ENCODE measurements around the gene GLG1. TPM values are rescaled to one million over a fixed set of nuclear protein-coding genes. Genes with fewer than 3 reads are reported as not detected.
"Not testable (repeated sequence)": the region's sequence is repeated elsewhere in the genome, so short reads cannot be mapped to it uniquely, and the experiment has no call there.

Gene GLG1
- total and polyA plus RNA-seq, 9 donors = 84.4 to 144 (median 123) TPM

- Histone ChIP-seq H3K27ac (ENCODE audit: low read length) (no peak overlapping the region), H3K27me3 (ENCODE audit: control insufficient read depth, insufficient read depth, low read length) (no peaks in the 10 kb centered on the region), H3K4me3 (ENCODE audit: low read length) (no peak overlapping the region), H3K9me3 (replicated peaks; ENCODE audit: control insufficient read depth, low read depth, low read length) (no peaks in the 10 kb centered on the region), H3K4me1 (ENCODE audit: control insufficient read depth, insufficient read depth, low read length) (no peaks in the 10 kb centered on the region), H3K36me3 (ENCODE audit: control insufficient read depth, insufficient read depth, low read length) (peaks cover 2% of the 10 kb centered on the region)
- no peak for DNase-seq
- WGBS (ENCODE audit: insufficient coverage) = 79% methylated on average over 3 of the region's 5 CpGs
Observed at GRCh38 chr16:74565378-74565777, 41.5 kb downstream of the GLG1 start.

DNA sequence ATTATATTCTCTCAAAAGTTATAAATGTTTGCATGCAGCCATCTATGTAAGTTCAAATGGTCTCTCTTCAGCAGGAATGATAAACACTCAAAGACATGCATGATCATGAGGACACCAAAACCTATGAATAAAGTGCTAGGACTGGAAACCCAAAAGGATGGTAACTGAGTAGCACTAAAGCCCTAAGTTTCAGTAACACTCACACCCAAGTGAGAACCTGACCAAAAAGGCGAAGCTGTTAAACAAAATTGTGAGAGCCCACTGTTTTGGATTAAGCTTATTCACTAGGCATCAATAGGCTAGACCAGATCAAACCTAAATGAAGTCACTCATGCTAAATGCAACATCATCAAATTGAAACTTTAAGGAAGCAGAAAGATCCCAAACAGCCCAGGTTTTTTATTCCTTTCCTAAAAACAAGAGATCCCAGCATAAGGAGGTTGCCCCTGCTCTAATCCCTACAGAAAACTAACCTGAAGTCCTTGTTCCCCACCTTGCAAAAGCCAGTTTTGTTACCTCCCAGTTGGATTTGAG lies 42.4 kb downstream of the GLG1 start:
- DNase-seq = no peak
- H3K36me3 ChIP-seq (ENCODE audit: control insufficient read depth, insufficient read depth, low read length) = peaks cover 2% of the 10 kb centered on the region
- WGBS (ENCODE audit: insufficient coverage) = no CpG with 5 or more reads among the region's 1 CpG
- no peaks in the 10 kb centered on the region for H3K9me3 ChIP-seq (replicated peaks; ENCODE audit: control insufficient read depth, low read depth, low read length)
- no peak overlapping the region for H3K27ac ChIP-seq (ENCODE audit: low read length)
- H3K4me1 ChIP-seq (ENCODE audit: control insufficient read depth, insufficient read depth, low read length) = no peaks in the 10 kb centered on the region
- no peak overlapping the region for H3K4me3 ChIP-seq (ENCODE audit: low read length)
- H3K27me3 ChIP-seq (ENCODE audit: control insufficient read depth, insufficient read depth, low read length) = no peaks in the 10 kb centered on the region

GRCh38 chr16:74563828-74564263 lies 43.1 kb downstream of the GLG1 start:
- DNase-seq = no peak
- H3K27me3 ChIP-seq (ENCODE audit: control insufficient read depth, insufficient read depth, low read length) = no peaks in the 10 kb centered on the region
- no peak overlapping the region for H3K27ac ChIP-seq (ENCODE audit: low read length)
- WGBS (ENCODE audit: insufficient coverage) = 94% methylated on average over 6 of the region's 7 CpGs
- H3K4me1 ChIP-seq (ENCODE audit: control insufficient read depth, insufficient read depth, low read length) = no peaks in the 10 kb centered on the region
- no peaks in the 10 kb centered on the region for H3K9me3 ChIP-seq (replicated peaks; ENCODE audit: control insufficient read depth, low read depth, low read length)
- H3K4me3 ChIP-seq (ENCODE audit: low read length) = no peak overlapping the region
- H3K36me3 ChIP-seq (ENCODE audit: control insufficient read depth, insufficient read depth, low read length) = peaks cover 2% of the 10 kb centered on the region

DNA sequence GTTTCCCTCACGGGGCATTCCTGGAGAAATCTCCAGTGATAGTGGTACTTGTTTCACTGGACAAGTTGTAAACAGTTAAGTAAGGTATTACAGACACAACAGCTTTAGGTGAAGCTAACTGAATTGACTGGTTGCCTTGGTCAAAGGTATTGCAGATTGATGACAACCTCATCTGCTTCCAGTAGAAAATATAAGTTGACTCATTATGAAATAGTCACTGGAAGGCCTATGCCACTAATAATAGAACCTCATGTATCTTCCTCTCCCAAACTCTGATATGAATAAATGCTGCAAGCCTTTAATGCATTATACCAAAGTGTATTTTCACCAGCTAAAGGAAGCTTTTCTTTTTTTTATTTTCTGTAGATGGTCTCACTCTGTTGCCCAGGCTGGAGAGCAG lies 44.8 kb downstream of the GLG1 start:
- WGBS (ENCODE audit: insufficient coverage) = 100% methylated on average over 1 of the region's 1 CpG
- Histone ChIP-seq H3K4me1 (ENCODE audit: control insufficient read depth, insufficient read depth, low read length) (no peaks in the 10 kb centered on the region), H3K27me3 (ENCODE audit: control insufficient read depth, insufficient read depth, low read length) (no peaks in the 10 kb centered on the region), H3K4me3 (ENCODE audit: low read length) (no peak overlapping the region), H3K9me3 (replicated peaks; ENCODE audit: control insufficient read depth, low read depth, low read length) (no peaks in the 10 kb centered on the region), H3K27ac (ENCODE audit: low read length) (no peak overlapping the region), H3K36me3 (ENCODE audit: control insufficient read depth, insufficient read depth, low read length) (peaks cover 5% of the 10 kb centered on the region)
- no peak for DNase-seq

- no peaks in the 10 kb centered on the region for H3K9me3 ChIP-seq (replicated peaks; ENCODE audit: control insufficient read depth, low read depth, low read length)
- H3K4me3 ChIP-seq (ENCODE audit: low read length) = no peak overlapping the region
- no CpG with 5 or more reads among the region's 2 CpGs for WGBS (ENCODE audit: insufficient coverage)
- H3K27me3 ChIP-seq (ENCODE audit: control insufficient read depth, insufficient read depth, low read length) = no peaks in the 10 kb centered on the region
- no peak overlapping the region for H3K27ac ChIP-seq (ENCODE audit: low read length)
- no peak for DNase-seq
- H3K4me1 ChIP-seq (ENCODE audit: control insufficient read depth, insufficient read depth, low read length) = no peaks in the 10 kb centered on the region
- H3K36me3 ChIP-seq (ENCODE audit: control insufficient read depth, insufficient read depth, low read length) = peaks cover 5% of the 10 kb centered on the region
Observed at GRCh38 chr16:74561626-74562025, 45.3 kb downstream of the GLG1 start.

DNA sequence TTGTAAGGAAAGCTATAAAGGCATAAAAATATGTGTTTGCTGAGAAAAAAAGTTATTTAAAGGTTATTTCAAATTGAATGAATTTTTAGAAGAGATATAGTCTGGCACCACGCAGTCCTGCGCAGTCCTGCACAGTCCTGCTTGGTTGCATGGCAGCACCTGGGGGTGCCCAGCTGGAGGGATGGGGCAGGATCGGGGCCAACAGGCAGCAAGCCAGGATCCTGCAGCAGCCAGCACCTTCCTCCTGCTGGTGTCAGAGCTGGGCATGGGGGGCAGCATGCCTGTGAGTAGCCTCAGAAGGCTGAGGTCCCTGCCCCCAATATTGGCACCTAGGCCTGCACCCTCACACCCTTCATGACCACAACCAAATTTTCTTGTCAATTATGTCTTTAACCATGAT lies 46.0 kb downstream of the GLG1 start:
- no peak for DNase-seq
- WGBS (ENCODE audit: insufficient coverage) = 91% methylated on average over 3 of the region's 3 CpGs
- H3K9me3 ChIP-seq (replicated peaks; ENCODE audit: control insufficient read depth, low read depth, low read length) = no peaks in the 10 kb centered on the region
- peaks cover 5% of the 10 kb centered on the region for H3K36me3 ChIP-seq (ENCODE audit: control insufficient read depth, insufficient read depth, low read length)
- H3K27ac ChIP-seq (ENCODE audit: low read length) = no peak overlapping the region
- no peaks in the 10 kb centered on the region for H3K4me1 ChIP-seq (ENCODE audit: control insufficient read depth, insufficient read depth, low read length)
- no peak overlapping the region for H3K4me3 ChIP-seq (ENCODE audit: low read length)
- no peaks in the 10 kb centered on the region for H3K27me3 ChIP-seq (ENCODE audit: control insufficient read depth, insufficient read depth, low read length)

DNA sequence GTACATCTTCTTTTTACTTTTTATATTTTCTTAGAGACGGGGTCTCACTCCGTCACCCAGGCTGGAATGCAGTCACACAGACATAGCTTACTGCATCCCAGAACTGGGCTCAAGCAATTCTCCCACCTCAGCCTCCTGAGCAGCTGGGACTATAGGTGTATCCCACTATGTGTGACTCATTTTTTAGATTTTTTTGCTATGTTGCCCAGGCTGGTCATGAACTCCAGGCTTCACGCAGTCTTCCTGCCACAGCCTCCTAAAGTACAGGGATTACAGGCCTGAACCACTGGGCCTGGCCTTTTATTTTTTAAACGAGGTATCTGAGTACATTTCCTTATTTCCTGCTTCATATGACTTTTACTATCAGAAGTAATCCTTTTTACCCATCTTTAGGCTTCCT lies 48.0 kb downstream of the GLG1 start:
- no peak overlapping the region for H3K27ac ChIP-seq (ENCODE audit: low read length)
- H3K27me3 ChIP-seq (ENCODE audit: control insufficient read depth, insufficient read depth, low read length) = no peaks in the 10 kb centered on the region
- no peak overlapping the region for H3K4me3 ChIP-seq (ENCODE audit: low read length)
- no peak for DNase-seq
- H3K9me3 ChIP-seq (replicated peaks; ENCODE audit: control insufficient read depth, low read depth, low read length) = no peaks in the 10 kb centered on the region
- H3K4me1 ChIP-seq (ENCODE audit: control insufficient read depth, insufficient read depth, low read length) = no peaks in the 10 kb centered on the region
- H3K36me3 ChIP-seq (ENCODE audit: control insufficient read depth, insufficient read depth, low read length) = peaks cover 5% of the 10 kb centered on the region
- 100% methylated on average over 1 of the region's 4 CpGs for WGBS (ENCODE audit: insufficient coverage)

DNA sequence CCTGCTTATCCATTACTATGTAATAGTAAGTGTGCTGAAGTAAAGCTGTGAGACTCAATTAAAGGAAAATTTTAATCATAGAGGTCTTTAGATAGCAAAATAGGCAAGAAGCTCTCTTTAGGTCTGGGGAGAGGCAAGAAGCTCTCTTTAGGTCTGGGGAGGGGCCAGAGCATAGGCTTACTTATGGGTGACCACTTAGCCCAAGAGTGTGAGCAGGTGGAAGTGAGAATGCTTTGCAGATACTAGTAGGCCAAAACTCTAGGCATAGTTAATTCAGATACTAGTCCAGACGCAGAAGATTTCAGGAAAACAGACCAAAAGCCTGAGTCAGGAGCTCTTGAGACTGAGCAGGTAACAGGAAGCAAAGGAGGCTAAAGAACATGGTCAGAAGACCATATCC lies 49.6 kb downstream of the GLG1 start:
- DNase-seq = no peak
- WGBS (ENCODE audit: insufficient coverage) = 92% methylated on average over 1 of the region's 1 CpG
- Histone ChIP-seq H3K27me3 (ENCODE audit: control insufficient read depth, insufficient read depth, low read length) (no peaks in the 10 kb centered on the region), H3K4me3 (ENCODE audit: low read length) (no peak overlapping the region), H3K4me1 (ENCODE audit: control insufficient read depth, insufficient read depth, low read length) (no peaks in the 10 kb centered on the region), H3K36me3 (ENCODE audit: control insufficient read depth, insufficient read depth, low read length) (peaks cover 3% of the 10 kb centered on the region), H3K9me3 (replicated peaks; ENCODE audit: control insufficient read depth, low read depth, low read length) (no peaks in the 10 kb centered on the region), H3K27ac (ENCODE audit: low read length) (no peak overlapping the region)

GRCh38 chr16:74556375-74556922 lies 50.5 kb downstream of the GLG1 start:
- no CpG with 5 or more reads among the region's 1 CpG for WGBS (ENCODE audit: insufficient coverage)
- H3K4me3 ChIP-seq (ENCODE audit: low read length) = no peak overlapping the region
- no peak overlapping the region for H3K27ac ChIP-seq (ENCODE audit: low read length)
- H3K27me3 ChIP-seq (ENCODE audit: control insufficient read depth, insufficient read depth, low read length) = no peaks in the 10 kb centered on the region
- H3K9me3 ChIP-seq (replicated peaks; ENCODE audit: control insufficient read depth, low read depth, low read length) = no peaks in the 10 kb centered on the region
- no peaks in the 10 kb centered on the region for H3K4me1 ChIP-seq (ENCODE audit: control insufficient read depth, insufficient read depth, low read length)
- no peak for DNase-seq
- peaks cover 3% of the 10 kb centered on the region for H3K36me3 ChIP-seq (ENCODE audit: control insufficient read depth, insufficient read depth, low read length)

GRCh38 chr16:74552357-74552756 lies 54.6 kb downstream of the GLG1 start:
- 100% methylated on average over 1 of the region's 6 CpGs for WGBS (ENCODE audit: insufficient coverage)
- H3K27ac ChIP-seq (ENCODE audit: low read length); H3K4me3 ChIP-seq (ENCODE audit: low read length); H3K4me1 ChIP-seq (ENCODE audit: control insufficient read depth, insufficient read depth, low read length); H3K9me3 ChIP-seq (replicated peaks; ENCODE audit: control insufficient read depth, low read depth, low read length); H3K36me3 ChIP-seq (ENCODE audit: control insufficient read depth, insufficient read depth, low read length); H3K27me3 ChIP-seq (ENCODE audit: control insufficient read depth, insufficient read depth, low read length); DNase-seq: not testable (repeated sequence)

All from muscle of leg (tissue), 11 donors.